H9 (cell line): ENCODE results near the gene CD79A. TPM values are rescaled to one million over a fixed set of nuclear protein-coding genes. Genes with fewer than 3 reads are reported as not detected.

Experiments used
- DNase-seq: peaks from one replicate; pipeline ENCODE4 v3.0.0-alpha.2; 2017
- H2AFZ ChIP-seq: one replicate; pipeline ENCODE4 v1.6.1; 2013; ENCODE audit warnings: mild to moderate bottlenecking, low read length, control low read depth, moderate library complexity
- H2AK5ac ChIP-seq: 2 replicates; pipeline ENCODE4 v1.6.1; 2013; ENCODE audit warnings: low read length, control low read depth, mixed read lengths; ENCODE audit not compliant: insufficient read length
- H2BK120ac ChIP-seq: one replicate; pipeline ENCODE4 v1.6.1; 2013; ENCODE audit warnings: low read depth, mild to moderate bottlenecking, low read length, control low read depth, inconsistent platforms; ENCODE audit not compliant: poor library complexity, severe bottlenecking
- H2BK12ac ChIP-seq: 2 replicates; pipeline ENCODE4 v1.6.1; 2013; ENCODE audit warnings: low read length, control low read depth, mixed read lengths, low read depth; ENCODE audit not compliant: insufficient read length
- H2BK15ac ChIP-seq: 2 replicates; pipeline ENCODE4 v1.6.1; 2013; ENCODE audit warnings: low read depth, low read length, control low read depth
- H2BK20ac ChIP-seq: one replicate; pipeline ENCODE4 v1.6.1; 2013; ENCODE audit warnings: low read depth, mild to moderate bottlenecking, low read length, control low read depth, inconsistent platforms; ENCODE audit not compliant: poor library complexity, severe bottlenecking
- H2BK5ac ChIP-seq: 2 replicates; pipeline ENCODE4 v1.6.1; 2013; ENCODE audit warnings: low read length, control low read depth, mixed read lengths; ENCODE audit not compliant: insufficient read length
- H3K14ac ChIP-seq: 2 replicates; pipeline ENCODE4 v1.6.1; 2013; ENCODE audit warnings: low read length, control low read depth; ENCODE audit not compliant: insufficient read depth
- H3K18ac ChIP-seq: 2 replicates; pipeline ENCODE4 v1.6.1; 2013; ENCODE audit warnings: low read depth, mild to moderate bottlenecking, mixed read lengths, low read length, control low read depth; ENCODE audit not compliant: insufficient read length
- H3K23ac ChIP-seq: 2 replicates; pipeline ENCODE4 v1.6.1; 2013; ENCODE audit warnings: low read length, control low read depth, mixed read lengths, low read depth; ENCODE audit not compliant: insufficient read length
- H3K23me2 ChIP-seq: 2 replicates; pipeline ENCODE4 v1.6.1; 2013; ENCODE audit warnings: low read depth, mild to moderate bottlenecking, mixed read lengths, low read length, control low read depth; ENCODE audit not compliant: insufficient read length, poor library complexity, severe bottlenecking
- H3K27ac ChIP-seq: 2 replicates; pipeline ENCODE4 v1.5.1; 2013; ENCODE audit warnings: low read length, control low read depth, mixed read lengths, low read depth; ENCODE audit not compliant: insufficient read length
- H3K27me3 ChIP-seq: 2 replicates; pipeline ENCODE4 v1.6.1; 2013; ENCODE audit warnings: low read length, control low read depth, inconsistent platforms; ENCODE audit not compliant: insufficient read depth
- H3K4ac ChIP-seq: 2 replicates; pipeline ENCODE4 v1.6.1; 2013; ENCODE audit warnings: low read depth, mild to moderate bottlenecking, control low read depth, inconsistent platforms, low read length, moderate library complexity
- H3K4me1 ChIP-seq: 2 replicates; pipeline ENCODE4 v1.6.1; 2013; ENCODE audit warnings: low read length, control low read depth, inconsistent platforms; ENCODE audit not compliant: insufficient read depth
- H3K4me2 ChIP-seq: 2 replicates; pipeline ENCODE4 v1.6.1; 2013; ENCODE audit warnings: low read length, control low read depth, mixed read lengths; ENCODE audit not compliant: insufficient read length, insufficient read depth
- H3K56ac ChIP-seq: 2 replicates; pipeline ENCODE4 v1.6.1; 2013; ENCODE audit warnings: low read depth, mild to moderate bottlenecking, mixed read lengths, low read length, control low read depth; ENCODE audit not compliant: insufficient read length
- H3K79me1 ChIP-seq: 2 replicates; pipeline ENCODE4 v1.6.1; 2013; ENCODE audit warnings: low read depth, mild to moderate bottlenecking, moderate library complexity, low read length, control low read depth, inconsistent platforms; ENCODE audit not compliant: insufficient read depth, poor library complexity, severe bottlenecking
- H3K79me2 ChIP-seq: 2 replicates; pipeline ENCODE4 v1.6.1; 2013; ENCODE audit warnings: low read length, control low read depth, inconsistent platforms; ENCODE audit not compliant: insufficient read depth
- H3K9ac ChIP-seq: 2 replicates; pipeline ENCODE4 v1.6.1; 2013; ENCODE audit warnings: low read length, control low read depth, mixed read lengths; ENCODE audit not compliant: insufficient read length; ENCODE audit errors: extremely low read depth
- H3K9me3 ChIP-seq: one replicate; pipeline ENCODE4 v1.6.1; 2013; ENCODE audit warnings: low read depth, low read length, inconsistent platforms; ENCODE audit not compliant: control insufficient read depth
- H3T11ph ChIP-seq: one replicate; pipeline ENCODE4 v1.6.1; 2013; ENCODE audit warnings: mild to moderate bottlenecking, low read length, control low read depth, inconsistent platforms
- H4K20me1 ChIP-seq: one replicate; pipeline ENCODE4 v1.6.1; 2013; ENCODE audit not compliant: control insufficient read depth, insufficient read length, insufficient read depth
- H4K5ac ChIP-seq: 2 replicates; pipeline ENCODE4 v1.6.1; 2013; ENCODE audit warnings: low read depth, mild to moderate bottlenecking, mixed read lengths, low read length, control low read depth; ENCODE audit not compliant: insufficient read length
- H4K8ac ChIP-seq: replicated peaks from 2 replicates; pipeline ENCODE4 v1.6.1; 2013; ENCODE audit warnings: low read length, control low read depth, mixed read lengths, low read depth; ENCODE audit not compliant: insufficient read length
- H4K91ac ChIP-seq: 2 replicates; pipeline ENCODE4 v1.6.1; 2013; ENCODE audit warnings: low read depth, mild to moderate bottlenecking, moderate library complexity, mixed read lengths, low read length, control low read depth; ENCODE audit not compliant: insufficient read length
- H3K27ac Mint-ChIP-seq, 3 experiments: 2 replicates in 2 of 3; 3 replicates in 1 of 3; pipeline ENCODE4 v1.8.0; 2020 to 2021; ENCODE audit warnings: mixed read lengths in 3 of 3, mild to moderate bottlenecking in 1 of 3, moderate library complexity in 1 of 3
- H3K27me3 Mint-ChIP-seq: 2 replicates; pipeline ENCODE4 v1.8.0; 2021; ENCODE audit warnings: low read depth, mild to moderate bottlenecking, moderate library complexity, mixed read lengths
- H3K36me3 Mint-ChIP-seq, 3 experiments: 2 replicates in 2 of 3; 3 replicates in 1 of 3; pipeline ENCODE4 v1.8.0; 2020 to 2021; ENCODE audit warnings: low read depth in 3 of 3, mixed read lengths in 3 of 3; ENCODE audit not compliant: insufficient read depth in 1 of 3
- H3K4me1 Mint-ChIP-seq, 2 experiments: 2 replicates each; pipeline ENCODE4 v1.8.0; 2020; ENCODE audit warnings: mixed read lengths in 2 of 2
- H3K4me3 Mint-ChIP-seq, 2 experiments: 2 replicates in 1 of 2; 3 replicates in 1 of 2; pipeline ENCODE4 v1.8.0; 2020 to 2021; ENCODE audit warnings: mild to moderate bottlenecking in 2 of 2, mixed read lengths in 2 of 2, moderate library complexity in 1 of 2
- H3K9me3 Mint-ChIP-seq, 2 experiments: 2 replicates in 1 of 2; 3 replicates in 1 of 2; pipeline ENCODE4 v1.8.0; 2020; ENCODE audit warnings: mild to moderate bottlenecking in 2 of 2, mixed read lengths in 2 of 2, moderate library complexity in 1 of 2
- CTCF ChIP-seq: fragments of 200-600 bp; sonication (generic); conservative IDR thresholded peaks from 3 replicates; pipeline ENCODE4 v1.8.0; 2021; ENCODE audit warnings: antibody characterized with exemption, mild to moderate bottlenecking
- WGBS: extraction: QIAGEN DNeasy Blood & Tissue Kit; methylation state at CpG from one replicate; pipeline ENCODE4 v1.1.7; 2013; ENCODE audit warnings: missing lambda C conversion rate, low lambda C conversion rate, mixed read lengths; ENCODE audit not compliant: insufficient read length; ENCODE audit errors: extremely low coverage; 5-methylcytosine and 5-hydroxymethylcytosine counted together
- total RNA-seq: library from RNA; stranded (reverse); gene quantifications from 2 replicates; pipeline ENCODE4 v1.2.1, GENCODE V29; 2021

Gene CD79A
- total RNA-seq, 1 experiment from 2014 or later: 0.22 TPM

GRCh38 chr19:41845001-41845050 is 32.3 kb upstream of the CD79A start, which contains the start of gene DMRTC2:
DMRTC2 (plus strand) TSS chr19:41845042; CDS start chr19:41847429, 2,387 bp downstream.
- no peaks in the 10 kb centered on the region for H3K79me2 ChIP-seq
- no peak within 1 kb of the TSS for H2BK15ac ChIP-seq
- H3K27ac ChIP-seq: no peak within 1 kb of the TSS
- no CpG with 5 or more reads among the region's 3 CpGs for WGBS
- no peak within 1 kb of the TSS for H3K18ac ChIP-seq
- no peaks in the 10 kb centered on the region for H3K9me3 ChIP-seq
- H3K23me2 ChIP-seq: no peaks in the 10 kb centered on the region
- H4K8ac ChIP-seq: no peak within 1 kb of the TSS
- H2BK20ac ChIP-seq: no peak within 1 kb of the TSS
- H4K91ac ChIP-seq: no peak within 1 kb of the TSS
- H3K4me1 ChIP-seq: no peaks in the 10 kb centered on the region
- DNase-seq: no peak
- H2AFZ ChIP-seq: no peak within 1 kb of the TSS
- H3K14ac ChIP-seq: no peak within 1 kb of the TSS
- no peak for TF ChIP-seq CTCF
- no peak within 1 kb of the TSS for H3K4me2 ChIP-seq
- no peak within 1 kb of the TSS for H2BK120ac ChIP-seq
- no peak within 1 kb of the TSS for H4K5ac ChIP-seq
- H3K56ac ChIP-seq: no peak within 1 kb of the TSS
- no peak within 1 kb of the TSS for H2BK12ac ChIP-seq
- H3K36me3 Mint-ChIP-seq: peaks cover 0 to 6% (median 0%) of the 10 kb centered on the region in 3 experiments; a peak in 2 of 7 replicates
- H3T11ph ChIP-seq: no peak within 1 kb of the TSS
- no peaks in the 10 kb centered on the region for H3K79me1 ChIP-seq
- H3K4me1 Mint-ChIP-seq: no peaks in the 10 kb centered on the region
- H3K9me3 Mint-ChIP-seq: peaks cover 9 to 75% of the 10 kb centered on the region in 2 experiments; a peak in 4 of 5 replicates
- no peaks in the 10 kb centered on the region for H3K27me3 ChIP-seq
- peaks cover 19% of the 10 kb centered on the region for H3K27me3 Mint-ChIP-seq
- no peak within 1 kb of the TSS for H3K23ac ChIP-seq
- no peaks in the 10 kb centered on the region for H4K20me1 ChIP-seq
- no peak within 1 kb of the TSS for H3K9ac ChIP-seq
- no peak within 1 kb of the TSS for H3K4me3 Mint-ChIP-seq
- H3K27ac Mint-ChIP-seq: no peak within 1 kb of the TSS
- H2BK5ac ChIP-seq: no peak within 1 kb of the TSS
- H3K4ac ChIP-seq: no peak within 1 kb of the TSS
- H2AK5ac ChIP-seq: no peak within 1 kb of the TSS
